Activated CD8-positive, alpha-beta memory T cell treated with anti-CD3 and anti-CD28 coated beads for 24 hours (primary cell): ENCODE results near the gene USP15.

Source experiments
- DNase-seq: peaks from one replicate; pipeline ENCODE4 v3.0.0-alpha.2; 2020

USP15 gene

GRCh38 chr12:62258941-62259630, 1.1 kb upstream of the USP15 start:
- DNase-seq: no peak

DNA sequence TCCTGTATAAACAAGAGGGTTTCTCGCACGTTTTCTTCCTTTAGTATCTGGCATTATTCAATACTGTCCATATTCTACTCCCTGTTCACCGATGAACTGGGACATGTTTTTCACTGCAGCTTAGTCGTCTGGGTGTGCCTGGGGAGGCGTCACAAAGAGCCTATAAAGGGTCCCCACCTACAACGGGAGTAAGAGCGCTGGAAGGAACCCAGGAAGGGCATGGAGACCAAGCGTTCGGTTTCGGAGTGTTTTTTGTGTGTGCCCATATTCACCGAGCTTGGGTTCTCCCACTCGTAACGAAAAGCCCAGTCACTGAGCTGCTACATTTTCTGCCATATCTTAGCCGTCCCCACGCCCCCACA, 592 bp upstream of the USP15 start:
- DNase-seq: no peak

DNA sequence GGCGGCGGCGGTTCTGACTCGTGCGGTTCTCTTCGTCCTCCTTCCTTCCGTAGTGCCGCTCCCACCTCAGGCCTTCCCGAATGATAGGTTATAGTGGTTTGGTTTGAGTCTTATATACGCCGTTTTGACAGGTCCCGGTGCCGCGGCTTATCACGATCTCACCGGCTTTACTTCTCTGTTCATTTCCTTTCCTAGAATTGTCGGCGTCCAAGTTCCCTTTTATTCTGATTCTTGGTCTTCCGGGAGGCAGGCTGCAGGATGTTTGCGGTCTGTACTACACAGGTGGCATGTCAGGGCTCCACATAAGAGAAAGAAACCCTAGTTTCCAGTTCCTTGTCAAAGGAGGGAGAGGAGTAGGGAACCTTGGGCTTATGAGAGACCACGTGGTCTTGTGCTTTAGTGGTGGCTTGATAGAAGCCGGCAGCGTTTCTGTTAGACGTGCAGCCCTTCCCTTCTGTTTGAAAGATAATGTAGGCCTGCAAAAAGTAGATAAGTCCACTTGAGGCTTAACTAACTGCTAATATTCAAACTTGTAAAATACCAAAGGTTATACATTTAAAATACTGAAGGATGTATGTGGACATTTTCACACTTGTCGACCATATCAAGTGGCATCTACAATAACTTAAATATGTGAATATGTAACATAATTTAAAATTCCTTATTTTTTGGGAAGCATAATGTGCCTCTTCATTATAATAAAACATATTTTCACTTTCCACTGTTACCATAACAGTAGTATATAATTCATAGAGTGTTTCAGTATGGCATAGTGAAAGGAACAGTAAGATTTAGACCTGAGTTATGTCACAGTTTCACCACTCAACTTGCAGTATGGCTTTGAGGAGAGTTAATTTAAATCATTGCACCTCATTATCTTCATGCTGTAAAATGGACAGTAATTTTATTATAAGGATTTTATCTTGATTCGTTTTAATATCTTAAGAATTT, 804 bp downstream of the USP15 start:
- DNase-seq: peak; percentile 78

DNA sequence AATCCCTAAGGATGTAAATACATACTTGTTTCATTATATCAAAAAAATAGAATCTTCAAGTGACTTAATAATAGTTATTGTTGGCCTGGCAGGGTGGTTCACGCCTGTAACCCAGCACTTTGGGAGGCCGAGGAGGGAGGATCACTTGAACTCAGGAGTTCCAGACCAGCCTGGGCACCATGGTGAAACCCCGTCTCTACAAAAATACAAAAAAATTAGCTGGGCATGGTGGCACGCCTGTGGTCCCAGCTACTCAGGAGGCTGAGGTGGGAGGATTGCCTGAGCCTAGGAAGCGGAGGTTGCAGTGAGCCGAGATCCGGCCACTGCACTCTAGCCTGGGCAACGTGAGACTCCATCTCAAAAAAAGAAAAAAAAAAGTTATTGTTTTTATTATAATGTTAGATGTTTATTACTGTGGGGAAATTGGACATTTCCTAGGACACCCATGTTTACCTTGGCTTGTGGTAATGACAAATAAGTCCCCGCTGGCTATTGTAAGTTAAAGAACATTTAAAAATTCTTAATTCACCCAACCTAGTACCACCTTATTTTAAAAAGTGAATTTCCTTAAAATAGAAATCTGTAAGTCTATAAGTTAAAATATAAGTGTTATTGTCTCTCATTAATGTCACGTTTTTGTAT, 1.8 kb downstream of the USP15 start:
- no peak for DNase-seq

- no peak for DNase-seq
Measured at GRCh38 chr12:62263232-62263631, 3.0 kb downstream of the USP15 start.

GRCh38 chr12:62263966-62264365, 3.8 kb downstream of the USP15 start:
- no peak for DNase-seq

DNA sequence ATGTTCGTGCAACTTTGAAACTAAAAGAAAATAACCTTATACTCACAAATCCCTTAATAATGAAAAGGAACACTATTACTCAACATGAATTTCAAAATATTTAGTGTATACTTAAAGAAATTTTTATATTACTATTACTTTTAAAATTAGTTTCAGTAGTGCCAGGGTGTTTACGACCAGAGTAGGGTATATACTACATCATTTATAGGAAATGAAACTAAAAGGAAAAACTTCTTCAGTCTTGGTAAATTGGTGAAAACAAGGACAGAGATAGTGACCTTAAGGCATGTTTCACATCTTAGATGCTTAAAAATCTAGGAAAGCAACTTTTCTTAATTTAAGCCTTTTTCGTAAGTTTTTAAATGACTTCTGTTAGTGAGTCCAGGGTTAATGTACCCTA, 4.5 kb downstream of the USP15 start:
- DNase-seq: no peak

GRCh38 chr12:62265511-62265910, 5.3 kb downstream of the USP15 start:
- DNase-seq: no peak

DNA sequence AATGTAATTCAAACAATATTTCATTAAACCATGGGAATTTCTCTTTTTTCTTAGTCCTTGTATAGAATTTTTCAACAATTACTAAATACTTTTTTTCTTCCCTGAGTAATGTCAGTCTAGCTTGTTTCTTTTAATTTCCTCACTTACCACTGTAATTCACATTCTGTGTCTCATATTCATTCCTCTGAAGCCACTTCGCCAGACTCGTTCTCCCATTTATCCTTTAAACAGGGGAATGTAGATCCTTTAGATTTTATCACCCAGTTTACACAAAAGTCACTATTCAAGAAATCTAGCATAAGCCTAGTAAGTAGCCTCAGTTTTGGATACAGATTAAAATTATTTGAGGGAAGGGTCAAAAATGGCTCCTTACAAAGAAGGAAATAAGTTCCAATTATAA, 6.8 kb downstream of the USP15 start:
- no peak for DNase-seq

GRCh38 chr12:62267480-62267879, 7.3 kb downstream of the USP15 start:
- no peak for DNase-seq

- DNase-seq: no peak
Measured at GRCh38 chr12:62268956-62269355, 8.8 kb downstream of the USP15 start.

GRCh38 chr12:62269464-62270228, 9.4 kb downstream of the USP15 start:
- DNase-seq: no peak

GRCh38 chr12:62270384-62270783, 10.2 kb downstream of the USP15 start:
- no peak for DNase-seq

DNA sequence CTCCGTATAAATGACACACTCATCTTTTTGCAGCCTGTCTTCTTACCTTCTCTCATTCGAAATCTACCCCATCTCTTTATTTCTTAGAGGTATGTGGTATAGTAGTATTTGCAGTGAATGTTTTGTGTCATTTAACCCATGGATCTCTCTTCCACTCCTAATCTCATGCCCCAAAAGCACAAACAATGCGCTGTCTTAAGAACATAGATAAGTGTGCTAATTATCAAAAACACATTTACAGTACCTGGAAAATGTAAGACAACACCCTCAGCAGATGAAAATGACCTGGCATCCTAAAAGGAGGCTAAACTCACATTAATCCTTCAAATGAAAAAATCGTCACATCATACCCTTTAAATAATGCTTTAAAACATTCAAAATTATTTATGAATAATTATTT, 10.7 kb downstream of the USP15 start:
- no peak for DNase-seq

- no peak for DNase-seq
Measured at GRCh38 chr12:62272936-62273552, 12.8 kb downstream of the USP15 start.

DNA sequence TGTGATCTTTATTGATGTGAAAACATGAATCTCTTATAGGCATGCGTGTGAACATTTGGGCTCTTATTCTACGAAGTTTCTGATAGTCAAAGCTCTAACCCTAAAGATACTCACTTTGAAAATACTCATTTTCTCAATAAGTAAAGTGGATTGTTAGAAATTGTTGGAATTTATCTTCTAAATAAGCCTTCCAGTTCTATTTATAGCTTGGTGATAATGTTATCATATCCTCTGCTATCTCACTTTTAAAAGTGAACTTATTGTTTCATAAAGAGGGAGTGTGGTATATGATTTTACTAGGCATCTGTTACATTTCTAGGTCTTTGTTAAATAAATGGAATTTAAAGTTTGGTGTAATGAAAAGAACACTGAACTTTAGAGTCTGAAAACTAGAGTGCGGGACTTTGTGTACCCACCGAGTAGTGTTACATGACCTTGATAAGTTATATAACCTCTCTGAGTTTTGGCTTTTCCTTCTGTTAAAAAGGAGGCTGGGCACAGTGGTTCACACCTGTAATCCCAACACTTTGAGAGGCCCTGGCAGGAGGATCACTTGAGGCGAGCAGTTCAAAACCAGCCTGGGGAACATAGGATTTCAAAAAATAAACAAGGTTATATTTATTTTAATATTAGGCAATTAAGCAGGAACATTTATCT, 13.6 kb downstream of the USP15 start:
- no peak for DNase-seq

GRCh38 chr12:62278022-62278421, 17.8 kb downstream of the USP15 start:
- no peak for DNase-seq

DNA sequence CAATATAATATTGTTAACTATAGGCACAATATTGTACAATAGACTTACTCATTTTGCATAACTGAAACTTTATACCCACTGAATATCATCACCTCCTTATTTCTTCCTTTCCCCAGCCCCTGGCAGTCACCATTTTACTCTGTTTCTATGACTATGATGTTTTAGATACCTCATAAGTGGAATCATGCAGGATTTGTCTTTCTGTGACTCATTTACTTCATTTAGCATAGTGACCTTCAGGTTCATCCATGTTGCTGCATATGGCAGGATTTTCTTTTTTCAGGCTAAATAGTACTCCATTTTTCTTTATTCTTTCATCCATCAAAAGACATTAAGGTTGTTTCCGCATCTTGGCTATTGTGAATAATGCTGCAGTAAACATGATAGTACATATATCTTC, 18.9 kb downstream of the USP15 start:
- no peak for DNase-seq

DNA sequence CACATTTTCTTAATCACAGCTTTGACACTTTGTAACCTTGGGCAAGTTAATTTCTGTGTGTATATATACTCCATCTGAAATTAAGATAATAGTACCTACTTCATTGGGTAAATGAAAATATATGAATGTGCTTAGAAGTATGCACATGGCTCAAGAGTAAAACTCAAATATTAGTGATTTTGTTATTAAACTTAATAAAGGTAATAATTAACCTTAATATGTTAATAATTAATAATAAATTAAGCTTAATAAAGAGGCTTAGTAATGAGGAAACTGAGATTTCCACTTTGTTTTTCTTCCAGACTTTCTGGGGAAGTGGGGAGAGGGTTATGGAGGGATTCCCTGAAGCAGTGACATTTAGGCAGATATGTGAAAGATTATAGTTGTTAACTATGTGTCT, 19.8 kb downstream of the USP15 start:
- DNase-seq: no peak

DNA sequence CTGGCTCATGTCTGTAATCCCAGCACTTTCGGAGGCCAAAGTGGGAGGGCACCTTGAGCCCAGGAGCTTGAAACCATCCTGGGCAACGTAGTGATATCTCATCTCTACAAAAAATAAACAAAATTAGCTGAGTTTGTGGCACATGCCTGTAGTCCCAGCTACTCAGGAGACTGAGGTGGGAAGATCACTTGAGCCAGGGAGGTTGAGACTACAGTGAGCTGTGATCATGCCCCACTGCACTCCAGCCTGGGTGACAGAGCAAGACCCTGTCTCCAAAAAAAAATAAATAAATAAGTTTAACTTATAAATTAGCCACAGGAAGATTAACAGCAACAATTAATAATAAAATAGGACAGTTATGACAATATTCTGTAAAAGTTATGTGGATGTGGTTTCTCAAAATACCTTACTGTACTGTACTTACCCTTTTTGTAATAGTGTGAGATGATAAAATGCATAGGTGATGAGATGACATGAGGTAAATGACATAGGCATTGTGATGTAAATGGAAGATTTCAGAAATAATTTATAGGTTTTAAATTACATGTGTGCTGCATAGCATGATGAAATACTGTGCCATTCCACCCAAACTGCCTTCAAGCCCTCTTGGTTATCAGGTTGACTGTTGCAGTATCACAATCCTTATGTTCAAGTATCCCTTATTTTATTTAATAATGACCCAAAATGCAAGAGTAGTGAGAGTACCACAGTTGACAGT, 22.0 kb downstream of the USP15 start:
- DNase-seq: no peak

DNA sequence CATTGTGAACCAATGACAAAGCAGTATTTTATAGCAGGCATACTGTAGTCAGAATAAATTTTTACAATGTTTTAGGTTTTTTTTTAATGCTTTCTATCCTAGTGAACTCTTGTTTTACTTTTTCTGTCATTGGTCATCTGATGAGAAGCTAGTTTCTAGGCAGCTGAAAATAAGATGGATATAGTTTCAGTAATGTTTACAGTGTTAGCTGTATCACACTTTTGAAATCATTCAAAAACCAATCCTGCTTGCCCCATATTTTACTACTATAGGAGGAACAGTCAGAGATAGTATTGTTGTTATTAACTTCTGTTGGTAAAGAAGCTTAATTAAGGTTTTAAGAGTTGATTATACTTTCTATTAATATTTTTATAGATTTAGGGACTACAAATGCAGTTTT, 24.5 kb downstream of the USP15 start:
- DNase-seq: no peak
